B cell (primary cell): ENCODE results near the gene CYP2S1.

Experiments
- CTCF ChIP-seq: fragments of 200-600 bp; IDR thresholded peaks from one replicate; pipeline ENCODE4 v1.8.0; 2022; ENCODE audit warnings: antibody characterized with exemption, mild to moderate bottlenecking
- EZH2 ChIP-seq: IDR thresholded peaks from 2 replicates; pipeline ENCODE4 v1.6.1; 2012; ENCODE audit warnings: borderline replicate concordance, low read depth, mild to moderate bottlenecking, moderate library complexity, low read length; ENCODE audit not compliant: insufficient read depth, poor library complexity, severe bottlenecking

GRCh38 chr19:41244117-41244516 is 51.1 kb downstream of the CYP2S1 start:
- TF ChIP-seq CTCF (no peak), EZH2 (no peak)
